NCI-H2107 treated with DMSO at 0.1 percent for 48 hours (cell line): ENCODE results near the gene AKT3.
"Not testable (repeated sequence)": the region's sequence is repeated elsewhere in the genome, so short reads cannot be mapped to it uniquely, and the experiment has no call there.

ENCODE experiments used
- DNase-seq: peaks from one replicate; lab custom pipeline; 2025; ENCODE audit not compliant: unreplicated experiment; lab: John Stamatoyannopoulos, UW

Gene AKT3

DNA sequence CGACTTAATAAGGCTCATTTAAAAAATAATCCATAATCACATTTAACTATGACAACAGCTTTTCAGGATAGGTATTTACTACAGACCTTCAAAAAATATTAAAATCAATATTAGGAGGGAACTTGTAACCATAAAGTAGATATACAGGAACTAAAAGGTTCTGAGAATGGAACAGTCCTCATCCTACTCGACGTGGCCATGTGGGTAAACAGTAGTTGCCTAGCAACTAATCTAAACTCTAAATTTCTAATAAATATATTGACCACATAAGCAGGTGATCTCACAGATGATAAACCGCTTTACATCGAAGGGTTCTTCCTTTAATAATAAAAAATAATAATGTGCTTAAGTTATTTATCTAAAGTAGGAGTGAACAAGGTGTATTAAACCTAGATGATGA is 7.9 kb downstream of the AKT3 start:
- DNase-seq: no peak

DNA sequence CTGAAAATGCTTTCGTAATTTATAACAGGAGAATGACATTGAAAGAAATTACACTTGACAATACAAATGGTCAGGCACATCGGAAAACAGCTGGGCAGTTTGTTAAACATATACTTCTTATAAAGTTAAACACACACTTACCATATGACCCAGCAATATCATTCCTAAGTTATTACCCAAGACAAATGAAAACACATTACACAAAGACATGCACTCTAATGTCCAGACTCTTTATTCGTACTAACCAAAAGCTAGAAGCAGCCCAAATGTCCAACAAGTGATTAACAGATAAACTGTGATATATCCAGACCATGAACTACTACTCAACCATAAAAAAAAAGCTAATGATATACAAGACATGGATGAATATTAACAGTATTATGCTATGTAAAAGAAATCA is 8.5 kb downstream of the AKT3 start:
- no peak for DNase-seq

DNA sequence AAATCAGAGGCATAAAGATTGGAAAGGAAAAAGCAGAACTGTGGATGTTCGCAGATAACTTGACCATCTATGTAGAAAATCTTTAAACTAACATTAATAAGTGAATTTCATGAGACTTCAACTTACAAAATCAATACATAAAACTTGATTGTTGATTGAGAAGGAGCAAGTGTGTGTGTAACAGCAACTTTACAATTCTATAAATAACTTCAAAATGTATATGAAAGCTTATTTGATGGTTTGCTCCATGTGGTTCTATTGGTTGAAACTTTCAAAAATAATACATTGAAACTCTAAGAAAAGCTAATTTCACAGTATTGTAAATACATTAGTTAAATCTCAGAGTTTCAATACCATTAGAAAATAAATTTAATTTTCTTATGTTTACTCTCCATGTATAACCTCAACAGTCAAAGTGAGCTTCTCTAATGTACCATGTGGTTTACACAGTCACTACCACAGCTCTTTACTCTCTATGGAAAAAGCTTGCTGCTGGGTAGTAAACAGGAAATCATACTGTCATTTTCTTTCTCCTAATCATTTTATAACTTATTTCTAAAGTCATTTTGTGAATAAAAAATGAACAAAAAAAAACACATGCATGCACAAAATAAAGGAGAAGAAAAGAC is 12.0 kb downstream of the AKT3 start:
- DNase-seq: no peak

DNA sequence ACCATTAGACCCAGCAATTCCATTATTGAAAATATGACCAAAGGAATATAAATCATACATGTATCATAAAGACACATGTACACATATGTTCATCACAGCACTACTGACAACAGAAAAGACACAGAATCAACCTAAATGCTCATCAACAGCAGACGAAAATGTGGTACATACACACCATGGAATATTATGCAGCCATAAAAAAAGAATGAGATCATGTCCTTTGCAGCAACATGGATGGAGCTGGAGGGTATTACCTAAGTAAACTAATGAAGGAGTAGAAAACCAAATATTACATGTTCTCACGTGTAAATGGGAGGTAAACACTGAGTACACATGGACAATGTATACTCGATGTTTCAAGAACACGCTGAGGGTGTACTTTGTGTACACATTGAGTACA is 15.9 kb downstream of the AKT3 start:
- no peak for DNase-seq

DNA sequence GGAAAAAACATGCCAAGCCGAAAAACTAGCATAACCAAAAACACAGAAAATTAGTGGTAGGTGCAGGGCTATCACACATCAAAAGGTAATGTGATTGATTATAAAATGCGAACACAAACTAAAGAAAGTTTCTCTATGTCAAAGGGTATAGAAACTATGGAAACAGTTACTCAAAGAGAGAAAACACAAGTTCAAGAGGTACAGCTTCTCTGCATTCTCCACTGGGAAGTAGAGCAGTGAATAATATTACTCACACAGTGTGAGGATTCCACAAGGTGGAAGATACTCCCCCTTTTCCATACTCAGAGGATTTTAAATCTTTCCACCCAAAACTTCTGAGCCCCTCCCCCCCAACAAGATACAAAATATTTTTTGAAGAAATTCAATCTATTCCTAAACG is 18.6 kb downstream of the AKT3 start:
- DNase-seq: no peak

DNA sequence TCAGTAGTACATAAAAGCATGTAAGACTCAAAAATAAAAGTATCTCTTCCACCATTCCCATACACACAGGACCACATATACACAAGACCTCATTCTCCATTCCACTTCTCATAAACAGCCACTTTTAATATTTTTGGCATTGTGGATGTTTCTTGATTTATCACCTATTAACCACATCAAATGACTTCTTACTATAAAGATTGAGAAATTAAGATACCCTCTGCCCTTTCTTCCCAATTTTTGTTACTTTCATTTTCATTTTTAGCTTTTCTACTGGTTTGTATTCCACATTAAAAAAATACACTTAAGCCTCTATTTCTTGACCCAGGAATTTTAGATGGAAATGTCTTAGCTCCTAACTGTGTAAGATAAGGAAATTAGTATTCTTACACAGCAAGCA is 22.8 kb downstream of the AKT3 start:
- DNase-seq: no peak

DNA sequence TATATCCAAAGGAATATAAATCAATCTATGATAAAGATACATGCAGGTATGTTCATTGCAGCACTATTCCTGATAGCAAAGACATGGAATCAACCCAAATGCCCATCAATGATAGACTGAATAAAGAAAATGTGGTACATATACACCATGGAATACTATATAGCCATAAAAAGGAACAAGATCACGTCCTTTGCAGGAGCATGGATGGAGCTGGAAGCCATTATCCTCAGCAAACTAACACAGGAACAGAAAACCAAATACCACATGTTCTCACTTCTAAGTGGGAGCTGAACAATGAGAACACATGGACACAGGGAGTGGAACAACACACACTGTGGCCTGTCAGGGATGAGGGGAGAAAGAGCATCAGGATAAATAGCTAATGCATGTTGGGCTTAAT is 25.1 kb downstream of the AKT3 start:
- DNase-seq: not testable (repeated sequence)

DNA sequence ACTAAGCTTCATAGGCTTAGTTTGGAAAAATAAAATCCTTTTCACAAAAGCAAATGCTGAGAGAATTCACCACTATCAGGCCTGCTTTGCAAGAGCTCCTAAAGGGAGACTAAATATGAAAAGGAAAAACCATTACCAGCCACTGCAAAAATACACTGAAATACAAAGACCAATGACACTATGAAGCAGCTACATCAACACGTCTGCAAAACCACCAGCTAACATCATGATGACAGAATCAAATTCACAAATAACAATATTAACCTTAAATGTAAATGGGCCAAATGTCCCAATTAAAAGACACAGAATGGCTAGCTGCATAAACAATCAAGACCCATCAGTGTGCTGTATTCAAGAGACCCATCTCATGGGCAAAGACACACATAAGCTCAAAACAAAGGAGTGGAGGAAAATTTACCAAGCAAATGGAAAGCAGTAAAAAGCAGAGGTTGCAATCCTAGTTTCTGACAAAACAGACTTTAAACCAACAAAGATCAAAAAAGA is 28.8 kb downstream of the AKT3 start:
- no peak for DNase-seq

DNA sequence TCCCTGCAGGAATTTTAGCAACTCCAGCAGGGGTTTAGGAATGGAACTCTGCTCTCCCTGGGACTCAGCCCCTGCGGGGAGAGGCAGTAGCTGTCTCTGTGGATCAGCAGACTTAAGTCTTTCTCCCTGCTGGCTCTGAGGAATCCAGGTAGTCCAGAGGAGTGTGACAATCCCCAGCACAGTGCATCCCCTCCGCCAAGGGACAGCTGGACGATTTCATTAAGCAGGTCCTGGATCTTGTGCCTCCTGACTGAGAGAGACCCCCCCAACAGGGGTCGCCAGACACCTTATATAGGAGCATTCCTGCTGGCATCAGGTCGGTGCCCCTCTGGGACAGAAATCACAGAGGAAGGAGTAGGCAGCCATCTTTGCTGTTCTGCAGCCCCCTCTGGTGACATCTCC is 30.6 kb downstream of the AKT3 start:
- DNase-seq: no peak

DNA sequence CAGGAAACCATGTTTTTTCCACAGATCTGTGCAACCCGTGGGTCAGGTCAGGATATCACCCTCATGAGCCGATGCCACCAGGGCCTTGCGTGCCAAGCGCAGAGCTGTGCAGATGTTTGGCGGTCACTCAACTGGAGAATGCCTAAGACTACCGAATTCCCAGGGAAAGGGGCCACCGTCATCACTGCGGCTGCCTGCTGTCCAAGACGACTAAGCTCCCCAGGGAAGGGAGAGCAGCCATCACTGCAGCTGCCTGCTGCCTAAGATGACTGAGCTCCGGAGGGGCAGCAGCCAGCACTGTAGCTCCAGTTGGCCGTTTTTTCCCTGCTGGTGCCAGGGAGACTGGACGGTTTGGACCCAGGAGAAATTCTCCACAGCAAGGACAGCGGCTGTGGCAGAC is 31.1 kb downstream of the AKT3 start:
- DNase-seq: no peak

DNA sequence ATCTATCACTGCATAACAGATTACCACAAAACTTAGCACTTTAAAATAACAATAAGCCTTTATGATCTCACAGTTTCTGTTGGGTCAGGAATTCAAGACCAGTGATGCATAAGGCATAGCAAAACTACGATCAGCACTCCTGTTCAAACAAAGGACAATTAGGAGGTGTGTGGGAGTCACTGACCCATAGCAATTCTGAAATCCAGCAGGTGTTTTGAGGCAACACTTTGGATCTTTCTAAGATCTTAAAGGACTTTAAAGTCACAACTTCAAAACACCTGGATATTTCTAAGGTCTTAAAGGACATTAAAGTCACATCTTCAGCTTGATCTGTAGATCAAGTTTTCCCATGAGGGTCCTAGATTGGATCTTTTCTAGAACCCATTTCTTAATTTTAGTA is 35.3 kb downstream of the AKT3 start:
- no peak for DNase-seq

DNA sequence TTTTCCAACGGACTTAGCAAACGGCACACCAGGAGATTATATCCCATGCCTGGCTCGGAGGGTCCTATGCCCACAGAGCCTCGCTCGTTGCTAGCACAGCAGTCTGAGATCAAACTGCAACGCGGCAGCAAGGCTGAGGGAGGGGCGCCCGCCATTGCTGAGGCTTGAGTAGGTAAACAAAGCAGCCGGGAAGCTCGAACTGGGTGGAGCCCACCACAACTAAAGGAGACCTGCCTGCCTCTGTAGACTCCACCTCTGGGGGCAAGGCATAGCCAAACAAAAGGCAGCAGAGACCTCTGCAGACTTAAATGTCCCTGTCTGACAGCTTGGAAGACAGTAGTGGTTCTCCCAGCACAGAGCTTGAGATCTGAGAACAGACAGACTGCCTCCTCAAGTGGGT is 42.7 kb downstream of the AKT3 start:
- DNase-seq: not testable (repeated sequence)

DNA sequence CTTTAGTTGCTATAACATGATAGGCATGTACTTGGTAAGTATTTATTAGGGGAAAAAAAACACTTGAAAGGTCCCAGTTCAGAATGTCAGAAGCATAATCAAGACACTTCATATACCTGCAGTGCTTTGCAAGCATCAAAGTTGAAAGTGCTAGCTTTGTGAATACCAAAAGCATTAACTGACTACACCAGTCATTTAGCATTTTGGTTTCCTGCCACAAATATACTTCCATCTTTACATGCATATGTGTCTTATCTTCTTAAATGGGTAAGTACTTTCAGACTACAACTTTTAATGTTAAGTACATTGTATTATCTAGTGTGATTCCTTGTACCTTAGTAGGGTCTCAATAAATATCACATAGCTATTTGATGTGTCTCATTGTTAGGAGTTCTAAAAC is 43.7 kb downstream of the AKT3 start:
- DNase-seq: no peak

DNA sequence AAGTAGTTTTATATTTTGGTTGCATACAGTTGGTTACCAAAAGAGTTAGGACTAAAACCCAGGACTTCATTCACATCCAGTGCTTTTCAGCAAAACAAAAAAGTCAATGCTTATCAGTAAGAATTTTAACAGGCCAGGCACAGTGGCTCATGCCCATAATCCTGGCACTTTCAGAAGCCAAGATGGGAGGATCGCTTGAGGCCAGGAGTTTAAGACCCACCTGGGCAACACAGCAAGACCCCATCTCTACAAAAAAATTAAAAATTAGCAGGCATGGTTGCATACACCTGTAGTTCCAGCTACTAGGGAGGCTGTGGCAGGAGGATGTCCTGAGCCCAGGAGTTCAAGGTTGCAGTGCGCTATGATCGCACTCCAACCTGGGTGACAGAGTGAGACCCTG is 47.3 kb downstream of the AKT3 start:
- DNase-seq: no peak

DNA sequence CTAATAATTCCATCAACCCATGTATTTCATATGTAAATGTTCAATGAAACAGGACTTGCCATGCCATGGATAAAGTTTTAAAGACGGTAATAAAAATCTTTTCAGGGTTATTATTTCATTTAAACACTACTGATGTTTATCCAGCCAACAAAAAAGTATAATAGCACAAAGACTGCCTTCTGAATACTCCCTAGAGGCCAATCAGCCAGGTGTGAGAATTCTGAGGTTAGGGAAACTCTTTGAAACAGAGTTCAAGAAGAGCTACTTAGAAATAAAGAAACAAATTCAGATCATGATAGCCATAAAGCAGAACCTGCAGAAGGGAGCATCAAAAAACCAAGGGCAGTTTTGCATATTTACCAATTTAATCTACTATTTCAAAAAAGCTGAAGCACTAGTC is 48.7 kb downstream of the AKT3 start:
- DNase-seq: peak; percentile 57

DNA sequence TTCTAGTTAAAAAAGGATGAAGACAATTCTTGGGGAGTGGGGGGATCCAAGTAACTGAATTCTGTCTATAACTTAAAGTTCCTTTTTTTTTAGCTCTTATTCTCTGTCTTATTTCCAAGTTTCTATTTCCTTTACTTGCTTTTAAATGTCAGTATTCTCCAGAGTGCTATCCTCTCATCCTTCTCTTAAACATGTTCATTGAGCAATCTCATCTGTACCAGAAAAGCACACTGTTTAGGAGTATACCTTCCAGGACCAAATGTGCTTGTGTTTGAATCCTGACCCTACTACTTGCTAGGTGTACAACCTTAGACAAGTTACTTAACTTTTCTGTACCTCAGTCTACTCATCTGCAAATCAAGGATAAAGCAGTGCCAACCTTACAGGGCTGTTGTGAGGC is 50.1 kb downstream of the AKT3 start:
- no peak for DNase-seq

DNA sequence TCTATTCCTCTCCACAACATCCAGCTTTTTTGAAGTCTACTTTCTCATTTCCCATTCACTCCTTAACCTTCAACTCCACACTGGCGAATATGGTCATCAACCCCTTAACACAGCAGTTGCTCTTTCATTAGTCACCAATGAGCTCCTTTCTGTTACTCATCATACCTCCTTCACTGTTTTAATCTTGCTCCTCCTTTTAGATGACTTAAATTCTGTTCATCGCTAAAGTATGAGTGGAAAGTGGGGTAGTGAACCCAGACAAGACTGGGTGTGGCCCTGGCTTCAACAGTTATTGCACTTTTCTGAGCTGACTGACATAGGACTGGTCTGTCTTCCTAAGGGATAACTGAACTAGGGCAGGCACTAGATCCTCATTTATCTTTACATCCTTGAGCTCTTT is 51.3 kb downstream of the AKT3 start:
- no peak for DNase-seq

DNA sequence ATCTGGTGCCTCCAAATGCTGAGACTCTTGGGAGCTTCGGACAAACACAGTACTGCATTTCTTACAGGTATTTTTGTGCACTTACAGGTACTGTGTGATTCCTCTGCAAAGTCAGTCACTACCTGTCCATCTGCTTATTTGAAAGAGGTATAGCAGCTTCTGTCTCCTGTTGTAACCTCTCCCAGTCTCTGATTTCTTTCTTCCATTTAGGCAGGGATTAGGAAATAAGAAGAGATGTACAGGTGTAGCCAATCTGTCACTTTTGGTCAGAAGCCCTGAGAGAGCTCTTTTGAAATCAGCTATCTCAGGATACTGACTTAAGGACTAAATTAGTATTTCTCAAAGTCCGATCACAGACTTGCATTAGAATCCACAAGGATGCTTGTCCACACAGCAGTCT is 54.0 kb downstream of the AKT3 start:
- no peak for DNase-seq

DNA sequence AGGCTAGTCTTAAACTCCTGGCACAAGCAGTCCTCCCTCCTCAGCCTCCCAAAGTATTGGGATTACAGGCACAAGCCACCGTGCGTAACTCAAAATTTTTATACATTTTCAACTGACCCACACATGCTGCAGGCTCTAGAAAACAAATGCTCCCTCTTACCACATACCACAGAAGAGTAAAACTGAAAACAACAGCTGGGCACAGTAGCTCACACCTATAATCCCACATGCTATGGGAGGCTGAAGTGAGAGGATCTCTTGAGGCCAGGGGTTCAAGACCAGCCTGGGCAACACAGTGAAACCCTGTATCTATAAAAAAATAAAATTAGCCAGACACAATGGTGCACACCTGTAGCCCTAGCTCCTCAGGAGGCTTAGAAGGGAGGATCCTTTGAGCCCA is 56.7 kb downstream of the AKT3 start:
- no peak for DNase-seq

DNA sequence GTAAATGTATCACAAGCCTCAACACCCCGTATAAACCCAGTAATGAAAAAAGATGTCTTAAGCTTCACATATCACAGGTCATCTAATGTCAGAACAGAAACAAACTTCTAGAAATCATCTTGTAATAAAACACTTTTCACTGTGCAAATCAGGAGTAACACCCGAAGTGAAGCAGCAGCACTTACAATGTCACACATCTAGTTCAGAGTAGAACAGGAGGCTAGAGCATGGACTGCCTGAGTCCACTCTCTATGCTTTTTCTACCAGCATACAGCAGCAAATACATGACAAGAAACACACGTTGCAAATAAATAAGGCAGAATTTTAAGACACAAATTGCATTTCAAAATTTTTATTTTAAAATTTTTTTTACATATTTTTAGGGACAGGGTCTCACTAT is 57.2 kb downstream of the AKT3 start:
- no peak for DNase-seq

DNA sequence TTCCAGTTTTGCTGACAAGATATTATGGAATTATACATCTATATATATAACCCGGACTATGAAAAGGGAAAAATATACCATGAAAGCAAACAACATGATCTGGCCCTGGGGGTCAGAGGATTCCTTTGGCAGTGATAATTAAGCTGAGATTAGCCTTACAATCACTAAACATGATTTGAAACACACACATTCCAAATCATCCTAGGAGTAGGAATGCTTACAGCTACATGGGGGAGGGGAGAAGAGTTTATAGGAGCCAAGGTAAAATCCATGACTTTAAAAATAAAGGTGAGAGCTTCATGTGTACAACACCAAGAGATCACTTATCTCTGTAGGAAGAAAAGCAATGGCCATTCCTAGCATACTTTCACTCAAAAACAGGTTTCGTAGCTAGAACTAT is 57.6 kb downstream of the AKT3 start:
- no peak for DNase-seq

DNA sequence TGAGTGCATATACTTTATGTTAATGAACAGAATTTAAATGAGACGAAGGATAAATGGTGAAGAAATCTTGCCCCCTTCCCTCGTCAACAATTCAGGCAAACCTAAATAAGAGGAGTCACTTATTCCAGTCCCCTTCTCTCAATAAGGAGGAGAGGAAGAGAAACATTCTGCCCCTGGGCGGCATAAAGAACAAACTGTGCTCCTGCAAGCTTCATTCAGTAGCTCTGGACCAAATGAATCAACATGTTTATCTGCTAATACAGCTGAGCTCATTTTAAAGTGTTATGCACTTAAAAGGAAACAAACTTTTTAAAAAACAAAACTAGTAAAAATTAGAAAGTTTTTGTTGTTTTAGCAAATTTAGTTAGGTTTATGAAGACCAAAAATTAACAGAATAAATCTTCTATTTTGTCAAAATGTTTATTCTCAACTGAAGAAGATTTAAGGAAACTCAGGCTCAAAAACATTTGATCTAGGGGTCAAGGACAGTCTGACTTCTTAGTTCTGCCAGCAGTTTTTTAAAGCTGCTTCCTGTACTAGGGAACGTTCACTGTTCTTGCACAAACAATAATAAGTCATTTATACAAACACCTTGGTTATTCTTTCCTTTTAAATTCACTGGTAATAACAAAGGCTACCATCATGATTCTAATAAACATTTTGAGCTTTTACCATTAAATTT is 58.3 kb downstream of the AKT3 start:
- no peak for DNase-seq

DNA sequence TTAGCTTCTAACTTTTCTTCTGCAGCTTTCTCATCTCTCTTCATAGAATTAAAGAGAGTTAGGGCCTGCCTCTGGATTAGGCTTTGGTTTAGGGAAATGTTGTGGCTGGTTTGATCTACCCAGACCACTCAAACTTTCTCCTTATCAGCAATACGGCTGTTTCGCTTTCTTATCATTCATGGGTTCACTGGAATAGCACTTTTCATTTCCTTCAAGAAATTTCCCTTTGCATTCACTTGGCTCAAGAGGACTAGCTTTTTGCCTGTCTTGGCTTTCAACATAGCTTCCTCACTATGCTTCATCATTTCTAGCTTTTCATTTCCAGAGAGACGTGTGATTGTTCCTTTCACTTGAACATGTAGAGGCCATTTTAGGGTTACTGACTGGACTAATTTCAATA is 59.6 kb downstream of the AKT3 start:
- DNase-seq: no peak
